Activated CD4-positive, alpha-beta T cell treated with anti-CD3 and anti-CD28 coated beads, Interleukin-2, amount 50 U/mL, for 48 hours (primary cell): ENCODE data around the gene CEP164.
"Not testable (repeated sequence)": the region's sequence is repeated elsewhere in the genome, so short reads cannot be mapped to it uniquely, and the experiment has no call there.

Experiments
- DNase-seq, 2 experiments: peaks; one replicate each; pipeline ENCODE4 v3.0.0-alpha.2; 2020

Gene CEP164

GRCh38 chr11:117369534-117369933 lies 41.9 kb downstream of the CEP164 start:
- no peak for DNase-seq

GRCh38 chr11:117371453-117371852 lies 43.8 kb downstream of the CEP164 start:
- DNase-seq: no peak

GRCh38 chr11:117374316-117375055 lies 46.8 kb downstream of the CEP164 start:
- DNase-seq: no peak

- no peak for DNase-seq
Observed at GRCh38 chr11:117375960-117376359, 48.3 kb downstream of the CEP164 start.

GRCh38 chr11:117376517-117376916 lies 48.9 kb downstream of the CEP164 start:
- DNase-seq: no peak

GRCh38 chr11:117378976-117379865 lies 51.6 kb downstream of the CEP164 start:
- no peak for DNase-seq

GRCh38 chr11:117380676-117381075 lies 53.0 kb downstream of the CEP164 start:
- DNase-seq: no peak

- no peak for DNase-seq
Observed at GRCh38 chr11:117381481-117382387, 54.1 kb downstream of the CEP164 start.

GRCh38 chr11:117382746-117383145 lies 55.1 kb downstream of the CEP164 start:
- no peak for DNase-seq

GRCh38 chr11:117384045-117384444 lies 56.4 kb downstream of the CEP164 start:
- no peak for DNase-seq

- DNase-seq: no peak
Observed at GRCh38 chr11:117385471-117385870, 57.8 kb downstream of the CEP164 start.

GRCh38 chr11:117385906-117386305 lies 58.3 kb downstream of the CEP164 start:
- no peak for DNase-seq

- no peak for DNase-seq
Observed at GRCh38 chr11:117387992-117388755, 60.5 kb downstream of the CEP164 start.

GRCh38 chr11:117390743-117391142 lies 63.1 kb downstream of the CEP164 start:
- no peak for DNase-seq

- DNase-seq: no peak
Observed at GRCh38 chr11:117391181-117391580, 63.5 kb downstream of the CEP164 start.

GRCh38 chr11:117392001-117392690 lies 64.5 kb downstream of the CEP164 start:
- DNase-seq: no peak

GRCh38 chr11:117392979-117393378 lies 65.3 kb downstream of the CEP164 start:
- DNase-seq: no peak

- DNase-seq: no peak
Observed at GRCh38 chr11:117394221-117394925, 66.7 kb downstream of the CEP164 start.

- no peak for DNase-seq
Observed at GRCh38 chr11:117395476-117395875, 67.8 kb downstream of the CEP164 start.

- DNase-seq: no peak
Observed at GRCh38 chr11:117396970-117397369, 69.3 kb downstream of the CEP164 start.

- not testable (repeated sequence) for DNase-seq
Observed at GRCh38 chr11:117398618-117399017, 71.0 kb downstream of the CEP164 start.
